B cell (primary cell): ENCODE results near the gene SLC2A10. TPM values are rescaled to one million over a fixed set of nuclear protein-coding genes. Genes with fewer than 3 reads are reported as not detected.

ENCODE experiments used
- ATAC-seq: fragments of 200-7000 bp; cut with Tn5 transposase; one replicate; pipeline ENCODE4 v1.10.0; 2021; ENCODE audit warnings: low read depth, mild to moderate bottlenecking, moderate number of reproducible peaks, moderate library complexity
- CTCF ChIA-PET: fragments of 350-600 bp; sonication (Branson Sonifier 250); formaldehyde crosslinking; loops from one replicate; lab custom pipeline; 2021; ENCODE audit warnings: antibody characterized with exemption, inconsistent platforms; lab: Charles Lee
- POLR2A ChIA-PET: fragments of 350-600 bp; sonication (Branson Sonifier 250); formaldehyde crosslinking; loops from one replicate; lab custom pipeline; 2021; ENCODE audit warnings: antibody characterized with exemption; lab: Charles Lee
- DNase-seq: peaks from one replicate; pipeline ENCODE4 v3.0.0; 2013
- H2AFZ ChIP-seq: 2 replicates; pipeline ENCODE4 v1.6.1; 2012; ENCODE audit warnings: mild to moderate bottlenecking, low read depth, low read length; ENCODE audit not compliant: insufficient read depth, poor library complexity, severe bottlenecking
- H3K27ac ChIP-seq, 2 donors: 1 replicate in 1 of 2; 2 replicates in 1 of 2; pipeline ENCODE4 v1.5.1; 2012 to 2013; ENCODE audit warnings: low read length in 2 of 2, mild to moderate bottlenecking in 2 of 2, moderate library complexity in 1 of 2
- H3K27me3 ChIP-seq, 4 experiments: fragments of 200-600 bp in 1 of 4; sonication (generic) in 1 of 4; replicated peaks in 1 of 4; 1 replicate in 2 of 4; 2 replicates in 2 of 4; pipeline versions ENCODE4 v1.6.1 to v1.7.0; 2013 to 2016; ENCODE audit warnings: low read length in 3 of 4, mild to moderate bottlenecking in 2 of 4, mixed read lengths in 1 of 4, moderate library complexity in 1 of 4; ENCODE audit not compliant: insufficient read depth in 4 of 4, control insufficient read depth in 3 of 4; ENCODE audit errors: control extremely low read depth in 1 of 4
- H3K36me3 ChIP-seq, 2 experiments: replicated peaks in 1 of 2; 1 replicate in 1 of 2; 2 replicates in 1 of 2; pipeline versions ENCODE4 v1.6.1 to v1.7.1; 2013; ENCODE audit warnings: low read length in 1 of 2; ENCODE audit not compliant: insufficient read depth in 2 of 2, control insufficient read depth in 1 of 2; ENCODE audit errors: control extremely low read depth in 1 of 2, extremely low read depth in 1 of 2
- H3K4me1 ChIP-seq, 2 donors: fragments of 200-600 bp in 1 of 2; sonication (generic) in 1 of 2; 1 replicate in 1 of 2; 2 replicates in 1 of 2; pipeline versions ENCODE4 v1.5.1 to v1.6.1; 2013 to 2017; ENCODE audit warnings: low read length in 2 of 2; ENCODE audit not compliant: control insufficient read depth in 2 of 2, insufficient read depth in 2 of 2
- H3K4me2 ChIP-seq: replicated peaks from 2 replicates; pipeline ENCODE3; 2012; ENCODE audit warnings: mild to moderate bottlenecking, low read depth, low read length; ENCODE audit not compliant: poor library complexity, severe bottlenecking
- H3K4me3 ChIP-seq, 5 experiments: fragments of 200-600 bp in 1 of 5; sonication (generic) in 1 of 5; 1 replicate in 3 of 5; 2 replicates in 2 of 5; pipeline versions ENCODE4 v1.5.1 to v1.7.0; 2011 to 2016; ENCODE audit warnings: low read length in 4 of 5, mild to moderate bottlenecking in 4 of 5, low read depth in 2 of 5, control low read depth in 1 of 5, moderate library complexity in 1 of 5; ENCODE audit not compliant: insufficient read depth in 1 of 5; ENCODE audit errors: control extremely low read depth in 1 of 5, extremely low read depth in 1 of 5
- H3K79me2 ChIP-seq: fragments of 200-600 bp; sonication (generic); one replicate; pipeline ENCODE4 v1.6.0; 2016; ENCODE audit warnings: low read length; ENCODE audit not compliant: control insufficient read depth, insufficient read depth
- H3K9ac ChIP-seq: fragments of 200-600 bp; sonication (generic); 2 replicates; pipeline ENCODE4 v1.6.1; 2017; ENCODE audit warnings: mild to moderate bottlenecking, low read length, moderate library complexity
- H3K9me3 ChIP-seq, 3 donors: one replicate each; pipeline versions ENCODE4 v1.6.1 to v1.7.1; 2013; ENCODE audit warnings: low read length in 2 of 3; ENCODE audit not compliant: control insufficient read depth in 2 of 3, insufficient read depth in 1 of 3; ENCODE audit errors: control extremely low read depth in 1 of 3
- H4K20me1 ChIP-seq: 2 replicates; pipeline ENCODE4 v1.6.0; 2012; ENCODE audit warnings: mild to moderate bottlenecking, low read length; ENCODE audit not compliant: insufficient read depth, control insufficient read depth, poor library complexity, severe bottlenecking
- H3K27ac Mint-ChIP-seq: one replicate; pipeline ENCODE4 v1.8.0; 2021; ENCODE audit warnings: mixed read lengths
- H3K27me3 Mint-ChIP-seq: one replicate; pipeline ENCODE4 v1.8.0; 2021; ENCODE audit warnings: mixed read lengths
- H3K4me1 Mint-ChIP-seq: one replicate; pipeline ENCODE4 v1.8.0; 2021; ENCODE audit warnings: mixed read lengths
- H3K4me3 Mint-ChIP-seq: one replicate; pipeline ENCODE4 v1.8.0; 2021; ENCODE audit warnings: mixed read lengths
- H3K9me3 Mint-ChIP-seq: one replicate; pipeline ENCODE4 v1.8.0; 2022; ENCODE audit warnings: mixed read lengths; ENCODE audit not compliant: insufficient read depth
- CTCF ChIP-seq: fragments of 200-600 bp; IDR thresholded peaks from one replicate; pipeline ENCODE4 v1.8.0; 2022; ENCODE audit warnings: antibody characterized with exemption, mild to moderate bottlenecking
- EZH2 ChIP-seq: IDR thresholded peaks from 2 replicates; pipeline ENCODE4 v1.6.1; 2012; ENCODE audit warnings: borderline replicate concordance, low read depth, mild to moderate bottlenecking, moderate library complexity, low read length; ENCODE audit not compliant: insufficient read depth, poor library complexity, severe bottlenecking
- WGBS: methylation state at CpG from one replicate; pipeline ENCODE4 v1.1.5; 2013; ENCODE audit warnings: missing lambda C conversion rate; ENCODE audit not compliant: insufficient coverage; 5-methylcytosine and 5-hydroxymethylcytosine counted together
- intact Hi-C: fragments of 100-400 bp; cut with micrococcal nuclease; formaldehyde crosslinking; loops from one replicate; pipeline ENCODE4 v1.10.0; 2022
- polyA plus RNA-seq: library from polyadenylated mRNA; depleted of rRNA; stranded (reverse); fragments of >200 nt; gene quantifications from 2 replicates; pipeline ENCODE4 v1.2.3, GENCODE V29; 2012
- total RNA-seq, 2 donors: library from RNA; stranded (reverse); fragments of 120-200 nt in 1 of 2; gene quantifications; 1 replicate in 1 of 2; 2 replicates in 1 of 2; pipeline versions ENCODE4 v1.2.3 to v1.2.4, GENCODE V29; 2013 to 2022

Gene SLC2A10
- total and polyA plus RNA-seq, 2 donors (not counting 1 experiment from before 2014, with no cell fraction given), result not detected

- Histone ChIP-seq H3K36me3 (no peaks in the 10 kb centered on the region), H3K4me3 (no peak overlapping the region), H4K20me1 (no peaks in the 10 kb centered on the region), H3K4me2 (no peak overlapping the region), H3K79me2 (no peaks in the 10 kb centered on the region), H3K27ac (no peak overlapping the region), H2AFZ (no peak overlapping the region), H3K4me1 (no peaks in the 10 kb centered on the region), H3K9ac (no peak overlapping the region), H3K27me3 (peaks cover 0 to 22% (median 7%) of the 10 kb centered on the region in 4 experiments), H3K9me3 (peaks cover 0 to 8% (median 6%) of the 10 kb centered on the region in 3 donors)
- Mint-ChIP-seq H3K9me3 (peaks cover 3% of the 10 kb centered on the region), H3K27me3 (peaks cover 59% of the 10 kb centered on the region), H3K27ac (no peak overlapping the region), H3K4me1 (no peaks in the 10 kb centered on the region), H3K4me3 (no peak overlapping the region)
- intact Hi-C loops, result no loop called here
- TF ChIP-seq EZH2 (no peak), CTCF (no peak)
- no peak for DNase-seq
- 82% methylated on average over 2 of the region's 8 CpGs for WGBS
- CTCF ChIA-PET, result no interaction called here
- ATAC-seq, result no peak
- POLR2A ChIA-PET, result no interaction called here
Measured at GRCh38 chr20:46741924-46742668, 32.6 kb downstream of the SLC2A10 start.

DNA sequence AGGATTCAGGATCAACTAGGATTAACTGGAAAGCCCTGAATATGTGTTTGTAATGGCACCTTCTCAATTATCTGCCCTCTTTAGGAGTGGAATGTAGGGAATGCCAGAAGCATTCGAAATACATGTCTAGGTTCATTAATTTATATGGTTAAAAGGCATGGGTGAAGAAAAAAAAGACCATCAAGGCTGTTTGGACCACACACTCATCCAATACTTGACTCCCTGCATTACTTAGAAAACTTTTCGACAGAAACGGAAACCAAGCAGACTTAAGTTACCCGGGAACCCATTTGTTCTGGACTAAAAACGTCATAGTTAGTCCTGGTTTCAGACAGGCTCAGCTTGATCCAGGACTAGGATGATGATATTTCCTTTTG lies 33.2 kb downstream of the SLC2A10 start:
- WGBS, result 80% methylated on average over 1 of the region's 5 CpGs

More for the DNA sequence above, 33.2 kb downstream of the SLC2A10 start:
- no peaks in the 10 kb centered on the region for H4K20me1 ChIP-seq
- no peaks in the 10 kb centered on the region for H3K36me3 ChIP-seq
- no peaks in the 10 kb centered on the region for H3K4me1 ChIP-seq
- intact Hi-C loops, result no loop called here
- Mint-ChIP-seq H3K27ac (no peak overlapping the region), H3K4me3 (no peak overlapping the region), H3K4me1 (no peaks in the 10 kb centered on the region), H3K27me3 (peaks cover 64% of the 10 kb centered on the region), H3K9me3 (peaks cover 3% of the 10 kb centered on the region)
- ChIA-PET CTCF (no interaction called here), POLR2A (no interaction called here)
- no peak overlapping the region for H3K9ac ChIP-seq
- H3K79me2 ChIP-seq, result no peaks in the 10 kb centered on the region
- H2AFZ ChIP-seq, result no peak overlapping the region
- H3K4me2 ChIP-seq, result no peak overlapping the region
- no peak for DNase-seq
- no peak overlapping the region for H3K4me3 ChIP-seq
- H3K27ac ChIP-seq, result no peak overlapping the region
- TF ChIP-seq EZH2 (no peak), CTCF (no peak)
- no peak for ATAC-seq
- H3K27me3 ChIP-seq, result peaks cover 0 to 23% (median 7%) of the 10 kb centered on the region in 4 experiments
- H3K9me3 ChIP-seq, result peaks cover 0 to 8% (median 6%) of the 10 kb centered on the region in 3 donors
